ENCODE measurements around the gene ABCB9.

DNA sequence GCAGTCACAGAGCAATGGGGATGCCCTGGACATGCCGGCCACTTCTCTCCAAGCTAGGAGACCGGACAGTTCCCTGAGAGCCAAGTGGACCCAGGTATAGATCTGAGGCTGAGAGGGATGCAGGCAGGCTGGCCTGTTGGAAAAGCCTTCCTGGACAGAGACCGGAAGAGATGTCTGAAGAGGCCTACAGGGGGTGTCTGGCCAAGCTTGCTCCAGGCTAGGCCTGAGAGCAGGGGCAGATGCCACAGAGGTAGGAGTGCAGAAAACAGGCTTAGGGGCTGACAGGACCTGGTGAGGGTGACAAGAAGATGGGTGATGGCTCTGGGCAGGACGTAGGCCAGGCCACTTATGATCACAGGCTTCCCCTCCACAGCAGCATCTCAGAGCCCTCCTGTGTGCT lies 44.4 kb upstream of the ABCB9 start:
- TF ChIP-seq, protein P1, sequence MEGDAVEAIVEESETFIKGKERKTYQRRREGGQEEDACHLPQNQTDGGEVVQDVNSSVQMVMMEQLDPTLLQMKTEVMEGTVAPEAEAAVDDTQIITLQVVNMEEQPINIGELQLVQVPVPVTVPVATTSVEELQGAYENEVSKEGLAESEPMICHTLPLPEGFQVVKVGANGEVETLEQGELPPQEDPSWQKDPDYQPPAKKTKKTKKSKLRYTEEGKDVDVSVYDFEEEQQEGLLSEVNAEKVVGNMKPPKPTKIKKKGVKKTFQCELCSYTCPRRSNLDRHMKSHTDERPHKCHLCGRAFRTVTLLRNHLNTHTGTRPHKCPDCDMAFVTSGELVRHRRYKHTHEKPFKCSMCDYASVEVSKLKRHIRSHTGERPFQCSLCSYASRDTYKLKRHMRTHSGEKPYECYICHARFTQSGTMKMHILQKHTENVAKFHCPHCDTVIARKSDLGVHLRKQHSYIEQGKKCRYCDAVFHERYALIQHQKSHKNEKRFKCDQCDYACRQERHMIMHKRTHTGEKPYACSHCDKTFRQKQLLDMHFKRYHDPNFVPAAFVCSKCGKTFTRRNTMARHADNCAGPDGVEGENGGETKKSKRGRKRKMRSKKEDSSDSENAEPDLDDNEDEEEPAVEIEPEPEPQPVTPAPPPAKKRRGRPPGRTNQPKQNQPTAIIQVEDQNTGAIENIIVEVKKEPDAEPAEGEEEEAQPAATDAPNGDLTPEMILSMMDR (IDR thresholded peaks at IDR 0.05; ENCODE audit: poor library complexity), result no peak
- TF ChIP-seq EZH2 (IDR thresholded peaks at IDR 0.05; ENCODE audit: borderline replicate concordance), result no peak
